Activated CD4-positive, alpha-beta T cell treated with anti-CD3 and anti-CD28 coated beads for 1 hour (primary cell): ENCODE results near the gene CLEC3A.
A peak's percentile ranks its signal among the peaks of the same experiment; 100 is the strongest.
"Not testable (repeated sequence)": the region's sequence is repeated elsewhere in the genome, so short reads cannot be mapped to it uniquely, and the experiment has no call there.

ENCODE experiments used
- DNase-seq: peaks from one replicate; pipeline ENCODE4 v3.0.0-alpha.2; 2020

The CLEC3A gene, protein sequence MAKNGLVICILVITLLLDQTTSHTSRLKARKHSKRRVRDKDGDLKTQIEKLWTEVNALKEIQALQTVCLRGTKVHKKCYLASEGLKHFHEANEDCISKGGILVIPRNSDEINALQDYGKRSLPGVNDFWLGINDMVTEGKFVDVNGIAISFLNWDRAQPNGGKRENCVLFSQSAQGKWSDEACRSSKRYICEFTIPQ

DNA sequence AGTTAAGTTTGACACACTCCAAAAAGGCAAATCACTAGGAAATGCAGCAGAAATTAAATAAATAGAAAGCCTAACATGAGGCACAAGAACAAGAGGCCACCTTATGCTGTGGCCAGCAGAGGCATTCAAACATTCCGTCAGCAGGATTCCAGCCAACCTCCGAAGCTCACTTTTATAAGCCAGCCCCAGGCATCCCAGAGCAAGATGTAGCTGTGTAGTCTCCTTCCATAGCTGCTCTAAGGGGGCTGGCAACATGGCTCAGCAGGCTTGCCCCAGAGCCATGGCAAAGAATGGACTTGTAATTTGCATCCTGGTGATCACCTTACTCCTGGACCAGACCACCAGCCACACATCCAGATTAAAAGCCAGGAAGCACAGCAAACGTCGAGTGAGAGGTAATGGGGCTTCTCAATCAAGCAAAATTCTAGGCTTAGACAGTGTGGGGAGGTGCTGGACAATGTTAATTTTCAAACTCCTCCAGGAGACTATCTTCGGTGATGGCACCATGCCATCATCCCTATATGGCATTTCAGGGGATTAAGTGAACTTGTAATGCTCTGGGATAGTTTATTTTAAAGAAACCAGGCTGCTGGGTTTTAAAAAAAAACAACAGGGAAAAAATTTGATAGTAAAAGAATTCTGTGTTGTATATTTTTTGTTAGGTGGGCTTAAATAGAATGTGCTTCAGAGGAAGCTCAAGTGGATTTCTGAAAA is at the start of gene CLEC3A:
TSS of gene CLEC3A (plus strand) at position 202 of the 714 bp plus-strand sequence. CDS start at position 281, 79 bp downstream.
- DNase-seq: no peak

DNA sequence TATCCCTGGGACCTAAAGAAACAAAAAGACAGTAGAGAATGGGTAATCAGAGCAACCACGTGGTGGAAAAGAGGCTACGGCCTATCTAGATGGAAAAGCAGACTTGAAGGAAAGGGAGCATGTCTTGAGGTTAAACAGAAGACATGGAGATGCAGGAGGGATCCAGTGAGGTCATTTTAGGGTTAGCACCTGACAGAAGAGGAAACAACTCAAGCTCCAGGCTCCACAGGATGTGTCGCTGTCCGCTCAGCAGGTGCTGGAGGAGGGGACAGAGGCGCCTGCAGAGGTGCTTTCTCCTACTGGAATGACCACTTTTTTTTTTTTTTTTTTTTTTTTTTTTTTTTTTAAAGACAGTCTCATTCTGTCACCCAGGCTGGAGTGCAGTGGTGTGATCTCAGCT is 47.5 kb upstream of the CLEC3A start:
- DNase-seq: no peak

DNA sequence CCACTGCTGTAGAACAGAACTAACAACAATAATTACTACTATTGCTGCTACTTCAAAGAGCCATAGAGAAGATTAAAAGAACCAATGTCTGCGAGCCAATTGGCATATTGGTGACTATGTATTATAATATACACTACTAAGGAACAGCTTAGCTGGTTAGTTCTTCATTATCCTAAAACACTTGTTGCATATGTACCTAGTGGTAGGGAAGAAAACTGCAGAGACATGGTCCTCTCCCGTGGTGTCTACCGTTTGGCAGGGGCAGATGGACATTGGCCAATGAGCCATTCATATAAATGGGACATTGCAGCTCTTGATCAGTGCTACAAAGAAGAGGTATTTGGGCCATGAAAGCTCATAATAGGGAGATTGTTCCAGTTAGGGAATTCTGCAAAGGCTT is 46.4 kb upstream of the CLEC3A start:
- no peak for DNase-seq

DNA sequence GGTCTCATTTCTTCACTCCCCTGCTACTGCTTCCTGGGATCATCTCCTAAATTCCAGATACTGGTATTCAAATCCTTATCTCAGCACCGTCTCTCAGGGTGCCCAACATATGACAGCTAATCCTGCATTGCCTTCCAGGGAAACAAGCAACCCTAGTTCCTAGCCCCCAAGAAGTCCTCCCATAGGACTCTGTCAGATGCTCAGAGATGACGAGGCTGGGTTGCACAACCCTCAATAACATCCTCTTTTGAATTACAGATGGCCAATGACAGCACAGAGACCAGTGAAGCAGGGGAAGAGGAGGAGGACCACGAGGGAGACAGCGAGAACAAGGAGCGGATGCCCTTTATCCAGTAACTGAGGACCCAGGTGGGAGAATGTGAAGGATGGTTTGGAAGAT is 45.0 kb upstream of the CLEC3A start:
- no peak for DNase-seq

DNA sequence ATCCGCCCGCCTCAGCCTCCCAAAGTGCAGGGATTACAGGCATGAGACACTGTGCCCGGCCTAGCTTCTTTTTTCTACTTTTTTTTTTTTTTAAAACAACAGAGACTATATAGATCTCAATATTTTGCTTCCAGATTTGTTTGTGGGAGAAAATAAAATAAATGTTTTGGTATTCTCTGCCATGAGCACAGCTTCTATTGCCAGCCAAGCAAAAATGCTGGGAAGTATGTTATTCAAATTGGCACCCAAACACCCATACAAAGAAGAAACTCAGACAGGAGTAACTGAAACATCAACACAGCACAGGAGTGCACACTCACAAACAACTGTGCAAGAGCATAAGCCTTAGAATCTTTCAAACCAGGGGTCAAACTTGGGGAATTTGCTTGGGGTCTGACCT is 37.2 kb upstream of the CLEC3A start:
- DNase-seq: no peak

DNA sequence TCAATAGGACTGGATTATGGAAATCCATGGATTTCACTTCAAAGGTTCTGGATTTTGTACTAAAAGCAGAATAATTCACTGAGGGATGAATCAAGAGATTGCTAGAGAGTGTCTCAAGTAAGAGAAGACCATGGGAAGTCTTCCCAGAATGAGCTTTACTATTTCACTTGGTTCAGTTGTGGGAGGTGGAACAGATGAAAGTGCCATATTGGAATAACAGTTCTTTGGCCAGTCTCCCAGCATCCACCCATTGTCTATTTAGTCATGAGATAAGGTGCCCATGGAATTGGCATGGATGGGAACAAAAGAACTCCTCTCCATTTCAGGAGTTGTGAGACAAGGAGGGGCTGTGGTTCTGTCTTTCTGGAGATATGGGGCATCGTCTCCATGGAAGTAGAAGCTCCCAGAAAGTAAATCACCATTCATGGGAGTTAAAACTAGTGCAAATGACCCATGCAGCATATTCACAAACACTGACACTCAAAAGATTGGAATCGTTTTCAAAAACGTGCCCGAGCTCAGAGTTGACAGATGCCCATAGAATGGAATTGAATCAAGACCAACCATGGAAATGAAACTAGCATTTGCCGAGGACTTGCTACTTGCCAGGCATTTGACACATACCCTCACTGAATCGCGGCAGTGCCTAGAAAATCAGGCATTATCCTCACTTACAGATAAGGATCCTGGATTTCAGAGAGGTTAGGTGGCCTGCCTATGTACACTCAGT is 36.2 kb upstream of the CLEC3A start:
- DNase-seq: no peak

DNA sequence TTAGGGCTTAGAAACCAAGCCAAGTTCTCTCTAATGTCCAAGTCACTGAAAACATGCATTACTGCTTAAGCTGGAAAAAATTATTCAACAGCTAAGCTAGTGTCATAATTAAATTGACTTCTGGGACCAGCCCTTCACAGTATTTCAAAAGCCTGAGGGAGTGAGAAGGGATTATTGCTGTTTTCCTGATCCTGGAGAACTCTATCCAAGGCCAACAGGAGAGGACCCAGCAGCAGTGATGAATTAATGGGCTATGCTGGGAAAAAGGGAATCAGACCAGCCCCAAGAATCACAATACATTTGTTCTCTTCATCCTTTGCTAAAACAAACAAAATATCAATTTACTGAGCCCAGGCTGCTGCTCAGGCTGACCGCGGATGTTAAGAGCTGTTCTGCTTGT is 34.5 kb upstream of the CLEC3A start:
- DNase-seq: no peak

DNA sequence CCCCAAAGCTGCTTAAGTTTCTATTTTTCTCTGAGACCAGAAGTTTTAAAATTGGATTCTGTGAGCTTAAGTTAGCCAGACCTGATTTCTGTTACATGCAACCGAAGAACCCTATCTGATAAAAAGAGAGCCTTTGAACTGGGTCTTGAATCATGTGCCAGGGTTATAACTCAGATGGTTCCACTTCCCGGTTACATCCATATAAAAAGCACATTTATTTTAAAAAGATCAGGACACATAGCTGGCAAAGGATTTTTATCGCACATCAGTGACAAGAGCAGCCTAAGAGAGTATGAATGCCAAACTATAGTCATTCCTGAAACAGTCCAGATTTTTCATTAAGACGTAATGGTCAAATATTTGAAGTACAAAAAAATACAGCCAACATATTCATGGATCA is 32.5 kb upstream of the CLEC3A start:
- DNase-seq: no peak

DNA sequence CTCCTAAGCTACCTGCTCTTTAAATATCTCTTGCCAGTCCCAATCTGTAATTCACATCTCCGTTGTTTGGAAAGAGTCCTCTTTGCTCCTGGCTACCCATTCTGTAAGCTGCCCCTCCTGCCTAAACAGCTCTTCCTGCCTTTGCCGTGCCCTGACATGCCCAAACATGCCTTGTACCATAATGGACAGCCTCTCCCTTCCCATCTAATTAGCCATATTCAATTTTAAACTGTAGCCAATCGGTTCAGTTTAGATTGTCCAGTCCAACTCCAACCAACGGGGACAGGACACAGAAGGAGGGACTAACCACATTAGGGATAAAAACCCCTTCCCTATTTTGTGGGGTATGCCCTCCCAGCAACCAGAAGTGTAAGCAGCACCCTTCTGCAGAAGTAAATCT is 30.6 kb upstream of the CLEC3A start:
- DNase-seq: no peak

DNA sequence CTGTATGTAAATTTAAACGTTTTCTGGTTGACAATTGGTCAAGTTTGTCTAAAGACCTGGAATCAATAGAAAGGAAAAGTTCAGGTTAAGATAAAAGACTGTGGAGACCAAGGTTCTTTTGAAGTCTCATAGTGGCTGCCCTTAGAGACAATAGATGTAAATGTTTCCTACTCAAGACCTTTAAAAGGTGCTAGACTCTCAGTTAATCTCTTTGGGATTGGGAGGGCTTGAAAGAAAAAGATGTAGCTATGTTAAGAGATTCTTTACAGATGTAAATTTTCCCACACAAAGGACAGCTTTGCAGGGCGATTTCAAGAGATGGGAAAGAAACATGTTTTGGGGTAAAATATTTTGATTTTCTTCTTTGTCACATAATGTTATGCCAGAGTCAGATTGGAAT is 30.0 kb upstream of the CLEC3A start:
- DNase-seq: not testable (repeated sequence)

DNA sequence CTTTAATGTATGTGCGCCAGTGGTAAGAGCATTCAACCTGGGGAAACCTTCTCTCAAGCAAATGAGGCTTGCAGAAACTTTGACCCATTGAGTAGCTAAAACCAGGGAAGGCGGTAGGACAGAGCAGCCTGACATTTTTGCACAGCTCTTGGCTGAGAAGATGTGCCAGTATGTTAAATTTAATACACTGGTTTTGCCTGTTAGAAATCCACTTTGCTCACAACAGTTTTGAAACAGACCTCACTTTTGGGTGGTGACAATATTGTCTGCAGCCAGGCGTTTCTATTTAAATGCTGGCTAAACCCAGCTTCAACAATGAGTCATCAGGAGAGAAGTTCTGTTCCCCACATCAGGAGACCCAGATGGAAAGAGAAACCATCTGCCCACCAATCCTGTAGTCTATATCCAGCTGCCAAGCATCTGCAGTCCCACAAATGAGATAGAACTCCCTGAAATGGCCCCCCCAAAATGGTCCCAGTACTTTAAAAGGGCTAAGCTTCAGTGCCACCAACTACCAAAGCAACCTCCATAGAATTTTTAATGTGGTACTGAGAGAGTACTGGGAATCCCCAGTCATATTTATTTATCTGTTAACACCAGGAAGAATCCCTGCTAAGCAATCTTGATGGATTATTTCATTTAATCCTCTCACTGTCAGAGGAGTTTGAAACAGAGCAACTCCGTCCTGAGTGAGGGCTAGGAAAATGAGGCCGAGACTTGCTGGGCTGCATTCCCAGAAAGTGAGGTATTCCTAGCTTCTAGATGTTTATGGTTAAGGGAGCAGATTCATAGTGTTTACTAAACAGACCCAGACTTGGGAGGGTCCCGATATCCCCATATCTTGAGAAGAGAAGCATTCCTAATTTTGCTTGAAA is 29.0 kb upstream of the CLEC3A start:
- no peak for DNase-seq

DNA sequence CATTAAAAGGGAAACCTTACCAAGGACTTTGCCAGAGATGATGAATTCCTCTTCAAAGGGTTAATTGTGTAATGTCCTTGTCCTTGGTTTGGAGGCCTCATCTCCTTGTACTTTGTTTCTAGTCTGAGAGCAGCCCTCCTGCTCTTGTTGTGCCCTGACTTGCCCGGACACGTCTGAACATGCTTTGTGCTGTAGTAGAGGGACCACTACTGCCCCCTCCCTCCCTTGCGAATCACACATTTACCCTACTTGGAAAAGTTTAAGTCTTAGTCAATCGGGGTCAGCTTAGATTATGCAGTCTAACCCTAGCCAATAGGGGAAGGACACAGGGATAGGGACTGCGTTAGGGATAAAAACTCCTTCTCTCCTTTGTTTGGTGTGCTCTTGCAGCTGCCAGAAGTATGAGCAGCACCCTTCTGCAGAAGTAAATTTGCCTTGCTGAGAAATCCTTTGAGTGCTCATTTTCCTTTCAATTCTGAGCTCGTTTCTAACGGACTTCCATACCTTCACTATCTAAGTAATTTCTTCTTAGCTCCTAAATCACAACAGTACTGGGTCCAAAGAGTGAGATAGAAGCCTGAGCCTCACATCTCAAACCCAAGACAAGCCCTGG is 26.4 kb upstream of the CLEC3A start:
- DNase-seq: no peak

DNA sequence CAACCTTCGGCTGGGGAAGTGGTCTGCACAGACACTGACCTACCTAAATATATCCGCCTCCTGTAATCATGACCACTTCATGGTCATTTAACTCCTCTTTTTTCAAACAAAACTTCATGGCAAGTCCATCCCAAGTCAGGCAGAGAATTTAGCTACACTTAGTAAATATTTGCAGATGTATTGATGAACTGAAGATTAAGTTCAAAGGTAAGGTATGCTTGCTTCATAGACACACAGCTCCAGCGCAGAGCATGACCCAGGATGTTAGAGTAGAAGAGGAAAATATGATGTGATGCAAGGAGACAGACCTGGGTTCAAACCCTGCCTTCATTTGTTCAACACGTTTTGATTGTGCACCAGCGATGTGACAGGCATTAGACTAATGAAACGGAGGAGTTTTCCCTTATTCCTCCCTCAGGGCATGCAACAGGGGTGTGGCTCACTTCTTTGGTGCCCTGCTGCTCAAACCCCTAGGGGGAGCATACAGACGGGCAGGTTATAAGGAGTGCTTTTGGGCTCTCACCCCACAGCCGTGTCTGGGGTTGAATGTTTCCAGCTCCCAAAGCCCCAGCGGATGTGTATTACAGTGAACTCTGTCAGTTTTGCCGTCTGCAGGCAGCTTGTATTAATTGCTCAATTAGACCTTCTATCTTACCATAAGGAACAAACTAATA is 23.9 kb upstream of the CLEC3A start:
- DNase-seq: no peak

DNA sequence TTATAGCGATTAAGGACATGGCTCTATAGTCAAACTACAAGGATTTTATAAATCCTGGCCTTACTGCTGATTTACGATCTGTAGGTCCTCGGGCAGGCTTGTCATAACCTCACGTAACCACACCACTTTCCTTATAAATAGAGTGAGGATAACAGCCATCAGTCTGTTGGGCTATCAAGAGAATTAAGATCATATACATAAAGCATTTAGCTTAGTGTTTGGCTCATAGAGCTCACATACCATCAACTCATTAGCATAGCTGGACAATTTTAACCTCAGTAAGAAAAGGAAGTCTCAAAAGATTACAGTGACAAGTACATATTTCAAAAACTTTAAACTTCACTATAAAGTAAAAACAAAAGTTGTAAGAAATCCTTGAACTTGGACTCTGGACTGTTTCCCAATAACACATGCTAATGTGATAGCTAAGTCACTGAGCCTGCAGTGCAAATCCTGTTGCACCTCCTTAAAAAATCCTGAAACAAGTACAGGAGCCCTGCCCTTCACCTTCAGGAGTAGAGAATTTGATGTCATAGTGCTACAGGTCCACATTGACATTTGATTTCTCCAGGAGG is 20.8 kb upstream of the CLEC3A start:
- no peak for DNase-seq

DNA sequence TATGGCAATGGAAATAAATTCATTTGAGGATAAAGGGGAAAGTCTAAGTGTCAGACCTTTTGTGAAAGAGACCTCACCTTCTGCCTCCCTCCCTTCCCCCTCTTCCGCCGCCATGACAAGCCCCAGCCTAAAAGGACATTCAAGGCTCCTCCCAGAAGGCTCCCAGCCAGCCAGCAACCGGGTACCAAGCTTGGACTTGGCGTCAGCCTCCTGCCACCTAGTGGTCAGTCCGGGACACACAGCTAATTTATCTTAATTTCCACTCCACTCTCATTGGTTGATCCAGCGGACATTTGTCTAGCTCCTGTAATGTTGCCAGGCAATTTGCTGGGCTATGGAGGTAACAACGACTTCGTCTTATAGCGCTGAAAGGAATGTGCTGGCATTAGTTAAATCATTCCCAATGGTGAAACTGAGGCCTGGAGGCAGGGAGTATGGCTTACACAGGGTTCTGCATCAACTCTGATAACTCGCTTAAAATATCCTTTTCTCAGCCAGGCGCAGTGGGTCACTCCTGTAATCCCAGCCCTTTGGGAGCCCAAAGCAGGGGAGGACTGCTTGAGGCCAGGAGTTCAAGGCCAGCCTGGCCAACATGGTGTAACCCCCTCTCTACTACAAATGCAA is 19.3 kb upstream of the CLEC3A start:
- DNase-seq: peak; percentile 30

DNA sequence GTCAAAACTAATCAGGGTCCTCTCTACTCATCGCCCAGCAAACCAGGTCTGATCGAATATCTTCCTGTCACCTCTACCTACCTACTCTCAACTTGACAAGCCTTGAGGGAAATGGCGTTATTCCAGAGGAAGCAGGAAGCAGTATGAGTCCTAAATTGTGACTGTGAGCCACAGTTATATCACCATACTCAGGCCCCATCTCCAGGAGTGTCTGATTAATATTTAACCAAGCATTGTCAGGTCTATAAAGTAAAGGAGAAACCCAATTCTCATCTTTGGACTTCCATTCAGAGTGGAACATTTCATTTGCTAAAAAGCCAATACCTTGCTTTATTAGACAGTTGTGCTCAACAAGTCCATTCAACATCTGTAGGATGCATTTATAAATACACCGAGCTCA is 17.8 kb upstream of the CLEC3A start:
- no peak for DNase-seq

DNA sequence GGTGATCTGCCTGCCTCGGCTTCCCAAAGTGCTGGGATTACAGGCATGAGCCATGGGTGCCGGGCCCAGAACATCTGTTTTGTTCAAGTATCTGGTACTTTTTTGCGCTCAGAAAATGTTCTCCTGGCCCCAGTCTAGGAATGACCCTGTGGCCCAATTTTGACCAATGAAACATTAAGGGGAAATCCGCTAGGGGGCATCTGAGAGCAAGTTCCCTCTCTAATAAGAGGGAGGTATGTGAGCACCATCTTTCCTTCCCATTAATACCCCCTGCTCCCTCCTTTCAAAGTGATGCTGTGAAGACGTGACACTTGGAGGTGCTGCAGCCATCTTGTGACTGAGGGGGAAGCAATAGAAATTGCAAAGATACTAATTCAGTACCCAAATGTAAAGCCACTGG is 16.5 kb upstream of the CLEC3A start:
- no peak for DNase-seq

DNA sequence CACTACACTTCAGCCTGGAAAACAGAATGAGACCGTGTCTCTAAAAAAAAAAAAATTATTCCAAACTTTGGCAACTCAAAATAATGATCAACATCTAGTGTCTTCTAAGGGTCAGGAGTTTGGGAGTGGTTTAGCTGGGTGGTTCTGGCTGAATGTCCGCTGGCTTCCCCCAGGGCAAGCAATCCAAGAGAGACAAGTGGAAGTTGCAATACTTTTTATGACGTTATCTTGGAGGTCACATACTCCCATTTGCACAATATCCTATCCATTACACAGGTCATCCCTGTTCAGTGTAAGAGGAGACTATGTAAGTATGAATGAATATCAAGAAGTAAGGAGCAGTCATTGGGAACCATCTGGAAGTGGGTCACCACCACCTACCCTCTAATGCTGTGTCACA is 15.2 kb upstream of the CLEC3A start:
- DNase-seq: no peak

DNA sequence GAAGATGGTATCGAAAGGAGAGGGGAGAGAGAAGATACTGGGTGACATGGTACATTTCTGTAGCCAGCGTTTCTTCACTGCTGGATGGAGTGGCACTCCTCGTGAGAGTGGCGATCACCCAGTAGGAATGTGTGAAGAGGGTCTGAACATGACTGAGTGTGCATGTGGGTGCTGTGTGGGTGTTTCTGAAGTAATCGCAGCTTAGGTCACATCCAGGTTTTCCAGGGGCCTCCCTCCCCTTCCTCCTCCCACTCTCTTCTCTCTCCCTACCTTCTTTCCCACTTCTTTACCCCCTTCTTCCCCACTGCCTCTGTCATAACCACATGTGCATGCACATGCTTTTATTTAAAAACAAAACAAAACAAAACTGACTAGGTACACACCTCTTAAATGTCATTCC is 1.8 kb downstream of the CLEC3A start:
- no peak for DNase-seq

DNA sequence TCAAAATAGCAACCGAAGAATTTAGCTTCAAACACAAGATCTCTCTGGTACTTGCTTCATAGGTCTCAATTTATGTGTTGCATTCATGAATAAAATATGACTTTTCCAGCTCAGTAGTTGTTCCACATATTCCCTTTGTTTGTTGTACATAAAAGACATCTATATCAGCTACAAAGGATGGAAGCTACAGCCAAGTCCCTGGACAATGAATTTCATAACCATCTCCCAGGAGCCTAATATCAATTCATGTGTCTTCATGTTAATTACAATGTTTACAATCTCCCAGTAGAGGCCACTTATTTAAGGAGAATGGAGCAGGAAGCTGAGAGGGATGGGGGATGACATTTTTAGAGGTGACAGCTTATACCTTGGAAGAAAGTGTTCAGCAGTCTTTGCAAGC is 3.3 kb downstream of the CLEC3A start:
- no peak for DNase-seq

DNA sequence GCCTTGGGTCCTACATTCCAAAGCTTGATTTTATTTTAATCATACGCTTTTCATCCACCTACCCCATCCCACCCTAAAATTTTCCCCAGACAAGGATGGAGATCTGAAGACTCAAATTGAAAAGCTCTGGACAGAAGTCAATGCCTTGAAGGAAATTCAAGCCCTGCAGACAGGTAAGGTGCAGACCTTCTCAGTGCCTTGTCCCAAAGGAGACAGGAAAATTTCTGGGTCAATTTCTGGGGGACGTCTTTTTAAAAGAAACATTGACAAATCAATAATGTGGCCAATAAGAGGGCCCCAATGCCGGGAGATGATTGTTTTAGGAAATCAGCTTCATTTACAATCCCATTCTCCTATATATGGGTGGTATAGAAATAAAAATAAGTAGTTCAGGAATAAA is 5.7 kb downstream of the CLEC3A start:
- DNase-seq: no peak
